ENCODE results near the gene ARHGAP10.

- TF ChIP-seq CTCF (IDR thresholded peaks at IDR 0.05; ENCODE audit: low read depth, low read length, poor library complexity, severe bottlenecking) (no peak), EZH2phosphoT487 (IDR thresholded peaks at IDR 0.05; ENCODE audit: borderline replicate concordance, low read length) (no peak)
Observed at GRCh38 chr4:147874109-147874508, 142.2 kb downstream of the ARHGAP10 start.
